Activated CD4-positive, CD25-positive, alpha-beta regulatory T cell treated with anti-CD3 and anti-CD28 coated beads, Interleukin-2, amount 50 U/mL, for 16 hours (primary cell): ENCODE measurements around the gene TRAPPC11.

ENCODE experiments used
- DNase-seq: peaks from one replicate; pipeline ENCODE4 v3.0.0-alpha.2; 2020; ENCODE audit warnings: low read depth, low spot score

Gene TRAPPC11

DNA sequence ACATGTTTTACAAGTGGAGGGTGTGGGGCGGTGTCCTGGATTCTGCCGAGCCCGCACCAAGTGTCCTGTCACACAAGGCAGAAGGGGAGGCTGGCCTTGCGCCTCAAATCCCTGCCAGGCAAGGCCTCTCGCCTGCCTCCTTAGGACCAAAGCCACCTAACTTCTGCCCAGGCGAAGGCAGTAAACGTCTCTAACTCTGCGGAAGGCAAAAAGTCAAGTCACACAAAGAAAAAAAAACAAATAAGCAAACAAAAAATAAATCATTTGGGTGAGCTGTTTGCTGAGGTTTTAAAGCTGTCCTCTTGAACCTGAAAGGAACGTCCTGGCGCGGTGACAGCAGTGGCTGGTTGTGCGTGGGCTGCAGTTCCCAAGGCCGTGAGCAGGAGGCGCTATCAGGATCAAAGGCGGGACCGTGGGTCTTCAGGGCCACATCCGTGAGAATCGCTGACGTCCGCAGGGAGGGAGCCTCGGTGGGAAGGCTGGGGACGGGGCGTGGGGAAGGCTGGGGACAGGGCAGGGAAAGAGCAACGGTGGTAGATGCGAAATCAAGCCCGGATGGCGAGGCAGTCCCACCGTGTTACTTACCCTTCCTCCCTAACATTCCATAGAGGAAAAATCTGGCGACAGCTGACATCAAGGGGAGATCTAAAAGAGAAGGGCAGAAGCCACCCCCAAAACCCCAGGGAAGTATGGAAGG is 99.1 kb downstream of the TRAPPC11 start:
- DNase-seq: no peak

DNA sequence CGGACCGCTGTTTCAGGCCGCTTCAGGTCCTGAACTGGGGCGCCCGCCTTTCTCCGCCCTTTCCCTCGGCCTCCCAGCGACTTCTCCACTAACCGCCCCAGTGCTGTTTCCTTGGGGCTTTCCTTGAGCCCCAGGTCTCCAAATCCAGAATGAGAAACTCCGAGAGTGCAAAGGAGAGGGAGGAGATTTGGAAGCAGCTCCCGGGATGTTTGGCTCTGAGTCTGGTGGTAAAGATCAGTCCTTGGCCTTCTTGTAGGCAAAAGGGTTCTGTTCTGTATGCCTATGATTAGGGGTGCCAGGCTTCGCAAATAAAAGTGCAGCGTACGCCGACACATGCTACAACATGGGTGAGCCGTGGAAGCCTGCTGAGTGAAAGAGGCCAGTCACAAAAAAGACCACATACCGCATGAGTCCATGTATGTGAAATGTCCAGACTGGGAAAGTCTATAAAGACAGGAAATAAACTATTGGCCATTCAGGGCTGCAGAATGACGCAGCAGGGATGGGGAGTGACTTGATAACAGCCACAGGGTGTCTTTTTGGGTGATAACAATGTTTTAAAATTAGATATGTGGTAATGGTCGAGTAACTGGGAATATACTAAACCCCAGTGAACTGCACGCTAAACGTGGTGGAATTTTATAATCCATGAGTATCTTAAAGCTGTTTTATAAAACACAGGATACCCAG is 99.8 kb downstream of the TRAPPC11 start:
- DNase-seq: no peak

DNA sequence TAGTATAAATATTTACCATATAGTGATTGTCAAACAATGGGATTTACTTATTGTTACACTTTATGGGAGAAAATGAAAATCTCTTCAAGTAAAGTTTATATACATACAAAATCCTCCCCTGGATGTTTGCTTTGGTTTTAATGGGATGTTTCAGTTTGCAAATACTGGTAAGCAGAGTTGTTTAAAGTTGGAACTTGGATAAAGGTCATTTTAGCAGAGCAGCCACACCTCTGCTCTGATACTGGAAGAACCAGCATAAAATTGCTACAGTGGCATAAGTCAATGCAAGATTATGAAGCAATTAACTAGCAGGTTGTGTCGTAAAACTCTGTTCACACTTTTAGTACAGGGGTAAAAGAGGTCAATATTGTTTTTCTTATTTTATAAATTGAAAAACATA is 101.2 kb downstream of the TRAPPC11 start:
- DNase-seq: no peak
